SJSA1 (cell line): ENCODE measurements around the gene PHYHD1. TPM values are rescaled to one million over a fixed set of nuclear protein-coding genes. Genes with fewer than 3 reads are reported as not detected.

Experiments used
- DNase-seq, 2 experiments: peaks; one replicate each; pipeline ENCODE4 v3.0.0-alpha.2; 2015 to 2020; ENCODE audit warnings: low spot score in 2 of 2, low read depth in 1 of 2
- H3K27ac ChIP-seq: fragments of 250-450 bp; sonication (Bioruptor Pico); 2 replicates; pipeline ENCODE4 v1.5.1; 2020; ENCODE audit warnings: mild to moderate bottlenecking, moderate library complexity
- H3K27me3 ChIP-seq: fragments of 250-450 bp; sonication (Bioruptor Pico); replicated peaks from 2 replicates; pipeline ENCODE4 v1.5.1; 2020; ENCODE audit warnings: mild to moderate bottlenecking, moderate library complexity
- H3K36me3 ChIP-seq: fragments of 250-450 bp; sonication (Bioruptor Pico); 2 replicates; pipeline ENCODE4 v1.5.1; 2020; ENCODE audit warnings: mild to moderate bottlenecking
- H3K4me1 ChIP-seq: fragments of 250-450 bp; sonication (Bioruptor Pico); replicated peaks from 2 replicates; pipeline ENCODE4 v1.6.1; 2021; ENCODE audit warnings: mild to moderate bottlenecking
- H3K4me3 ChIP-seq: fragments of 250-450 bp; sonication (Bioruptor Pico); 2 replicates; pipeline ENCODE4 v1.5.1; 2020; ENCODE audit warnings: mild to moderate bottlenecking
- H3K9me3 ChIP-seq: fragments of 250-450 bp; sonication (Bioruptor Pico); replicated peaks from 2 replicates; pipeline ENCODE4 v1.5.1; 2020; ENCODE audit warnings: mild to moderate bottlenecking
- total RNA-seq: library from RNA; depleted of rRNA; stranded (reverse); fragments of >200 nt; shearing (Covaris generic); gene quantifications from 2 replicates; pipeline ENCODE4 v1.2.3, GENCODE V29; 2014

Gene PHYHD1
- total RNA-seq, 1 experiment from 2014 or later: not detected

DNA sequence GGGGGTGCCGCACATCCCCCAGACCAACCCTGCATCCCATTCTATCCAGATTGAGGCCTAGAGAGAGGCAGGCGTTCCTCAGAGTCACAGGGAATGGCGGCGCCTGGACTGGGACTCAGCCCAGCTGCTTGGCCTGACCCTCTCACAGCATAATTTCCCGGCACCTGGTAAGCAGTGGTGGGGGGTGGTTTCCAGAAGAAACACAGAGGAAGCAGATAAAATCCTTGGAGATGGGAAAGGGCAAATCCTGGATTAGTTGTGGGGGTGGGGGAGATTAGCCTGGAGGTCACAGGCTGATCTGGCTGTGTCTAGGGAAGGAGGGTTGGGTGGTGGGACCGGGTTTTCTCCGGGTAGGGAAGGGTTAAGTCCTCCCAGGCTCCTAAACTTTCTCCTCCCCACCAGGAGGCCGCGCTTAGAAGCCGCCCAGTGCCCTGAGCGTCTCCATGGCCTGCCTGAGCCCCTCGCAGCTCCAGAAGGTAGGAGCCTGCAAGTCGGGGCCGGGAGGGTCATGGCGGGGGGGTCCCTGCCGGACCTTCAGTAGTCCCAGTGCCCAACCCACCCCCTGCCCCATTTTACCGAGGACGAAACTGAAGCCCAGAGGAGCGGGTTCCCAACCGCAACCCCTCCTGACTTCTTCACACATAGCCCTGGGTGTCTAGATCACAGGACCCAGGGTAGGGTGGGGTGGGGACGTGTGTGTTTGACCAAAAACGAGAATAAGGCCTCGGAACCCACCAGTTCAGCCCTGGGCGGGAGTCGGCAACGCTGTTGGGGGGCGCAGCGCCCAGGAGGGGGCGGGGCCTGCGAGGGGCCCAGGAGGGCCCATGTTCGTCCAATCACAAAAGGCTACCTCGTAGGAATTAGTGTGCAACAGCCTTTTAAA lies 1.3 kb downstream of the PHYHD1 start:
- no peak for DNase-seq
- peaks cover 21% of the 10 kb centered on the region for H3K36me3 ChIP-seq
- H3K27me3 ChIP-seq: no peaks in the 10 kb centered on the region
- H3K27ac ChIP-seq: no peak overlapping the region
- no peak overlapping the region for H3K4me3 ChIP-seq
- peaks cover 4% of the 10 kb centered on the region; the same call in 1 of the 2 replicates for H3K4me1 ChIP-seq
- H3K9me3 ChIP-seq: no peaks in the 10 kb centered on the region

- no peaks in the 10 kb centered on the region for H3K27me3 ChIP-seq
- no peak overlapping the region for H3K27ac ChIP-seq
- H3K9me3 ChIP-seq: no peaks in the 10 kb centered on the region
- no peak overlapping the region for H3K4me3 ChIP-seq
- peaks cover 9% of the 10 kb centered on the region for H3K36me3 ChIP-seq
- H3K4me1 ChIP-seq: peaks cover 14% of the 10 kb centered on the region; the same call in 1 of the 2 replicates
- no peak for DNase-seq
Observed at GRCh38 chr9:128923493-128923883, 2.7 kb downstream of the PHYHD1 start.

- Histone ChIP-seq H3K36me3 (no peaks in the 10 kb centered on the region), H3K27me3 (no peaks in the 10 kb centered on the region), H3K4me3 (no peak overlapping the region), H3K4me1 (peaks cover 14% of the 10 kb centered on the region; the same call in 1 of the 2 replicates), H3K9me3 (no peaks in the 10 kb centered on the region), H3K27ac (no peak overlapping the region)
- peak; percentile 58 to 60 for DNase-seq
Observed at GRCh38 chr9:128927731-128928411, 7.1 kb downstream of the PHYHD1 start.

GRCh38 chr9:128928624-128929023 lies 7.8 kb downstream of the PHYHD1 start:
- Histone ChIP-seq H3K27ac (no peak overlapping the region), H3K9me3 (no peaks in the 10 kb centered on the region), H3K4me1 (peaks cover 14% of the 10 kb centered on the region; the same call in 1 of the 2 replicates), H3K36me3 (no peaks in the 10 kb centered on the region), H3K27me3 (no peaks in the 10 kb centered on the region), H3K4me3 (no peak overlapping the region)
- DNase-seq: no peak

- no peaks in the 10 kb centered on the region for H3K36me3 ChIP-seq
- no peak overlapping the region for H3K27ac ChIP-seq
- peaks cover 14% of the 10 kb centered on the region; the same call in 1 of the 2 replicates for H3K4me1 ChIP-seq
- no peak for DNase-seq
- H3K27me3 ChIP-seq: no peaks in the 10 kb centered on the region
- no peaks in the 10 kb centered on the region for H3K9me3 ChIP-seq
- H3K4me3 ChIP-seq: no peak overlapping the region
Observed at GRCh38 chr9:128929560-128929959, 8.8 kb downstream of the PHYHD1 start.

DNA sequence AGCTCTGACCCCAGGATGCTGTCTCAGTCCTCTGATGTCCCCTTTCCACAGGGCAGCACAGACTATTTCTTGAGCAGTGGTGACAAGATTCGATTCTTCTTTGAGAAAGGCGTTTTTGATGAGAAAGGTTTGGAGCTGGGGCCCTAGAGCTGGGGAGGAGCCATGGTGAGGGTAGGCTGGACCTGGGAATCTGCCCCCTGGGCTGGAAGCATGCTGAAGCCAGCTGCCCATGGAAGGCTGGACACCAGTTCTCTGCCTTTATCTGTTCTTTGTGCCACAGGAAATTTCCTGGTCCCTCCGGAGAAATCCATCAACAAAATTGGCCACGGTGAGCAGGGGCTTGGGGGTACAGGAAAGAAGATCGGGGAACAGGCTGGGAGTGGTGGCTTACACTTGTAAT lies 12.9 kb downstream of the PHYHD1 start:
- no peaks in the 10 kb centered on the region for H3K9me3 ChIP-seq
- no peak overlapping the region for H3K4me3 ChIP-seq
- H3K27ac ChIP-seq: no peak overlapping the region
- H3K27me3 ChIP-seq: no peaks in the 10 kb centered on the region
- no peaks in the 10 kb centered on the region for H3K36me3 ChIP-seq
- no peaks in the 10 kb centered on the region for H3K4me1 ChIP-seq
- no peak for DNase-seq

DNA sequence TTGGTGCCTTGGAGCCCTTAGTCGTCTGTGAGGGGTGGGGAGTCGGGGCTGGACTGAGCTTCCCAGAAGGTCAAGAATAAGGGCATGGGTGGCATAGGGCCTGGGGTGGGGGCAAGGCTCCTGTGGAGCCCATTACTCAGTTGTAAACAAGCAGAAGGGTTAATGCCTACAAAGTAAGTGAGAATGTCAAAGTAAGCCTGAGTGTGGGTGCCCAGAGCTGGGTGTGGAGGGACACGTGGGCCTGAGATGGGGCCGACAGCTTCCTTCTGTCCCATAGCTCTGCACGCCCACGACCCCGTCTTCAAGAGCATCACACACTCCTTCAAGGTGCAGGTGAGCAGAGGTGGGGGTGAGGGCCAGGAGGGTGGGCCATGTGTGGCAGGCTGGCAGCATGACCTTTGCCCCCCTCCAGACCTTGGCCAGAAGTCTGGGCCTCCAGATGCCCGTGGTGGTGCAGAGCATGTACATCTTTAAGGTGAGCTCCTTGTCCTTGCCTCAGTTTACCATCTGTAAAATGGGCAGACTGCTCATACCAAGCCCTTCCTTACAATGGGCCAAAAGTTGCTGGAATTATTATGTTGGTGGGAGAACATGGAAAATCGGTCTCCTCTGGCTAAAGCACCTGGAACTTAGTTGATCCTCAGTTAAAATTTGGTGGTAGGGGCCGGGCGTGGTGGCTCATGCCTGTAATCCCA lies 15.5 kb downstream of the PHYHD1 start:
- no peak overlapping the region for H3K4me3 ChIP-seq
- DNase-seq: no peak
- no peaks in the 10 kb centered on the region for H3K4me1 ChIP-seq
- H3K27ac ChIP-seq: no peak overlapping the region
- H3K27me3 ChIP-seq: no peaks in the 10 kb centered on the region
- no peaks in the 10 kb centered on the region for H3K9me3 ChIP-seq
- H3K36me3 ChIP-seq: no peaks in the 10 kb centered on the region

DNA sequence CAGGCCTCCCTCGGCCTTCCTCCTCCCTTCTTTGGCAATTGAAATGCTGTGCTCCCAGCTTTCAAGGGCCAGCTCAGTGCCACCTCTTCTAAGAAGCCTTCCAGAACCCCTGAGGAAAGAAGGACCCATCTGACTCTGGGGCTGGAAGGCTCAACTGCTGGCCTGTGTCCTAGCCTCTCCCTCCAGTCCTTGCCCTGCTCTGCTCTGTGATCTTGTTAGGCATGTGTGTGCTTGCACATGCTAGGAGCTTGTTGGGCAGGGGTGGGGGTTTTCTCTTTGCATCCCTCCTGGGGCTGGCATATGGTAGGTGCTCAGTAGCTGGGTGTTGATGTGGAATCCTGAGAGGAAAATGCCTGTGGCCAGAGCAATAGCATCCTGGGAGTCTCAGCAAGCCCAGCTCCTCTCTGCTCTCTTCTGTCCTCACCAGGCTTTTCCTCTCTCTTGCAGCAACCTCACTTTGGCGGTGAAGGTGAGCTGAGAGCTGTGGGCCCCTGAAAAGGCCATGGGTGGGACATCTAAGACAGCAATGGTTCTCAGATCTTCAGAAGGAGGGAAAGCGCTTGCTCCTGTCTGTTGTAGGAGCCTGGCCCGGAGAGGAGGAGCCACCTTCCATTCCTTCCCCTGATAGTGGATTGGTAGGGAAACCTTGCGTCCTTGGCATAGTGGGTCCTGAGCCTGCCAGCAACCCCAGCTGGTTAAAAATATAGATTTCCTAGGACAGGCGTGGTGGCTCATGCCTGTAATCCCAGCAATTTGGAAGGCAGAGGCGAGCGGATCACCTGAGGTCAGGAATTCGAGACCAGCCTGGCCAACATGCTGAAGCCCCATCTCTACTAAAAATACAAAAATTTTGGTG lies 16.8 kb downstream of the PHYHD1 start:
- no peak overlapping the region for H3K4me3 ChIP-seq
- no peaks in the 10 kb centered on the region for H3K9me3 ChIP-seq
- H3K36me3 ChIP-seq: no peaks in the 10 kb centered on the region
- H3K27ac ChIP-seq: no peak overlapping the region
- DNase-seq: no peak
- H3K27me3 ChIP-seq: no peaks in the 10 kb centered on the region
- H3K4me1 ChIP-seq: no peaks in the 10 kb centered on the region

- no peaks in the 10 kb centered on the region; the same call in 1 of the 2 replicates for H3K36me3 ChIP-seq
- no peaks in the 10 kb centered on the region for H3K9me3 ChIP-seq
- H3K27ac ChIP-seq: no peak overlapping the region
- no peaks in the 10 kb centered on the region for H3K4me1 ChIP-seq
- no peak overlapping the region for H3K4me3 ChIP-seq
- no peaks in the 10 kb centered on the region for H3K27me3 ChIP-seq
- DNase-seq: no peak
Observed at GRCh38 chr9:128940271-128940921, 19.6 kb downstream of the PHYHD1 start.

DNA sequence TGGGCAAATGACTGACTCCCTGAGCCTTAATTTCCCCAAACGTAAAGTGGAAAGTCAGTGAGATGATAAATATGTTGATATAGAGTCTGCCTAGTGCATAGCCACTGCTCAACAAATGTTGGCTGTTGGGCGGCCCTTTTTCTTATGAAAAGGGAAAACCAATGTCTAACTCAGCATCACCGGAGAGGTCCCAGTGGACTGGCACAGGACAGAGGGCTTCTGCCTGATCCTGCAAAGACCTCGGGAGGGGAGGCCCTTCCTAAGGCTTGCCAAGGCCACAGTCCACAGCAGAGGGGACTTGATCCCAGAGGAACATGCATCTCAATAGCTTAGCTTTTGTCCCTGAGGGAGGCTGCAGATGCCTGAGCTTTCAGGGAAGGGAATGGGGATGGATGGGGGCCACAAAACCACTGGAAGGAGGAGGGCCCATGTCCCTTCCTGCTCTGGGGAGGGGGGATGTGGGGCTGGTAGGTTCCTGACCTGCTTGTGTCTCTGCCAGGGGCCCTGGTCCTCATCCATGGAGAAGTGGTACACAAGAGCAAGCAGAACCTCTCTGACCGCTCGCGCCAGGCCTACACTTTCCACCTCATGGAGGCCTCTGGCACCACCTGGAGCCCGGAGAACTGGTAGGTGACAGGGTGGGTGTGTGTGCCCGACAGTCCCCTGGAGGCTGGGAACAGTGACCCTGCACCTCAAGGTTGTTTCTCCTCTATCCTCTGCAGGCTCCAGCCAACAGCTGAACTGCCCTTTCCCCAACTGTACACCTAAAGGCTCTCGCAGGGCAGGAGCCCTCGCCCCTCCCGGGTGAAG lies 20.4 kb downstream of the PHYHD1 start:
- H3K27ac ChIP-seq: no peak overlapping the region
- DNase-seq: no peak
- H3K27me3 ChIP-seq: no peaks in the 10 kb centered on the region
- H3K36me3 ChIP-seq: peaks cover 7% of the 10 kb centered on the region
- H3K4me3 ChIP-seq: no peak overlapping the region
- no peaks in the 10 kb centered on the region for H3K9me3 ChIP-seq
- H3K4me1 ChIP-seq: no peaks in the 10 kb centered on the region; the same call in none of the 2 replicates

DNA sequence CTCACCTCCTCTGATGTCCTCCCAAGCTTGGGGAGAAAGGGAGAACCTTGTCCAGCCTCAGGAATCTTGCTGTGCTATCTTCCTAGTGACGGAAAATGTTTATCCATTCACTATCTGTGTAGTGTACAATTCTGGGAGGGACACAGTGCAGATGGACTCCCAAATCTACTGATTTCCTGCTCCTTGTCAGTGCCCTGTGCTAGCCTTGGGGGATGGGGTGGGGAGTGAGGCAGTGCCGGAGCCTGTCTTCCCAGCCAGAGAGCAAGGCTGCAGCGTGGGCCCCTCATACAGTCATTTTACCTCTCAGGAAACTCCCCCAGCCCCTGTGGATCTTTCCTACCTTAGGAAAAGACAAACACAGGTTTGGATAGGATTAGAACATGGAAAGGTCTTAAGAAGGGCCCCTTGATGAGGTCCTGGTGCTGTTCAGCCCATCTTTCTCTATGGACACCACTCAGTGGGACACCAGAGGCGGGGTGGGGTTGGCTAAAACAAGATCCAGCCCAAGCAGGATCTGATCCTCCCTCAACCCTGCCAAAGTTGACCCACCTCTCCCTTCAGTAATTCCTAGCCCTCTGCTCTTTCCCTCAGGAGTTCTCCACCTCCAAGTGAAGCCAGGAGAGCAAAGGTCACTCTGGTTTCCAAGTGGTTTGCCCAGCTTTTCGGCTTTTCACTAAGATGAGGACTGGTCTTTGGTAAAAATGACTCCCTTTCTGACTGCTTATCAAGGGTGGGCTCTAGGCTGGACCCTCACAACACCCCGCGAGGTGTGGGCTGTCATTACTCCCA lies 23.2 kb downstream of the PHYHD1 start:
- Histone ChIP-seq H3K36me3 (peaks cover 17% of the 10 kb centered on the region), H3K27me3 (no peaks in the 10 kb centered on the region), H3K4me1 (peaks cover 8% of the 10 kb centered on the region), H3K4me3 (no peak overlapping the region), H3K9me3 (no peaks in the 10 kb centered on the region), H3K27ac (no peak overlapping the region)
- DNase-seq: no peak
